Measurements from ENCODE around the gene AAMDC. TPM values are rescaled to one million over a fixed set of nuclear protein-coding genes. Genes with fewer than 3 reads are reported as not detected.

Gene AAMDC
- total and polyA plus RNA-seq, 2 donors (not counting 1 experiment from before 2014, with no cell fraction given) = 1.9 to 7.5 TPM

DNA sequence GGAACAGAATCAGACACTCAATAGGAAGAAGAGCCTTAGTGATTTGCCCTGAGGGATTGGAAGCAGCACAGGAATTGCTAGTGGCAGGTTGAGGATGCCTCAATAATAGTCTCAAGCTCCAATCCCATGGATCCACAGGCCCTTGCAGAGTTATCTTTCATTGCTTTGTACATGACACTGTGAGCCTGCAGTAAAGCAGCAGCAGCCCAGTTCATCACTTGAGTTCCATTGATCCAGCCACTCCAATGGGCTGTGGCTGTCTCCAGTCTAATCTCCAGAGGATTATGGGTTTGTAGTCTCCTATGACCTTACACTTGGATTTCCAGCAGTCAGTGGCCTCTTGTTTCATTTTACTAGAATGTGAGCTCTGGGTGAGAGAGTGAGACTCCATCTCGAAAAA lies 45.4 kb downstream of the AAMDC start:
- H3K27ac ChIP-seq (ENCODE audit: low read length in 2 of 2) = no peak overlapping the region
- ChIA-PET CTCF (no interaction called here), POLR2A (no interaction called here)
- no peak for ATAC-seq (ENCODE audit: low read depth)
- H3K9me3 ChIP-seq (ENCODE audit: control extremely low read depth in 1 of 3, control insufficient read depth in 2 of 3, insufficient read depth in 1 of 3, low read length in 2 of 3) = no peaks in the 10 kb centered on the region
- H2AFZ ChIP-seq (ENCODE audit: insufficient read depth, low read depth, low read length, poor library complexity, severe bottlenecking) = no peak overlapping the region
- no peaks in the 10 kb centered on the region for H3K9me3 Mint-ChIP-seq (ENCODE audit: insufficient read depth)
- no peaks in the 10 kb centered on the region for H3K27me3 ChIP-seq (replicated peaks in 1 of 4; ENCODE audit: control extremely low read depth in 1 of 4, control insufficient read depth in 3 of 4, insufficient read depth in 4 of 4, low read length in 3 of 4)
- no peaks in the 10 kb centered on the region for H4K20me1 ChIP-seq (ENCODE audit: control insufficient read depth, insufficient read depth, low read length, poor library complexity, severe bottlenecking)
- intact Hi-C loops (cut with micrococcal nuclease) = no loop called here
- H3K4me2 ChIP-seq (replicated peaks; ENCODE audit: low read depth, low read length, poor library complexity, severe bottlenecking) = no peak overlapping the region
- TF ChIP-seq, protein P1, sequence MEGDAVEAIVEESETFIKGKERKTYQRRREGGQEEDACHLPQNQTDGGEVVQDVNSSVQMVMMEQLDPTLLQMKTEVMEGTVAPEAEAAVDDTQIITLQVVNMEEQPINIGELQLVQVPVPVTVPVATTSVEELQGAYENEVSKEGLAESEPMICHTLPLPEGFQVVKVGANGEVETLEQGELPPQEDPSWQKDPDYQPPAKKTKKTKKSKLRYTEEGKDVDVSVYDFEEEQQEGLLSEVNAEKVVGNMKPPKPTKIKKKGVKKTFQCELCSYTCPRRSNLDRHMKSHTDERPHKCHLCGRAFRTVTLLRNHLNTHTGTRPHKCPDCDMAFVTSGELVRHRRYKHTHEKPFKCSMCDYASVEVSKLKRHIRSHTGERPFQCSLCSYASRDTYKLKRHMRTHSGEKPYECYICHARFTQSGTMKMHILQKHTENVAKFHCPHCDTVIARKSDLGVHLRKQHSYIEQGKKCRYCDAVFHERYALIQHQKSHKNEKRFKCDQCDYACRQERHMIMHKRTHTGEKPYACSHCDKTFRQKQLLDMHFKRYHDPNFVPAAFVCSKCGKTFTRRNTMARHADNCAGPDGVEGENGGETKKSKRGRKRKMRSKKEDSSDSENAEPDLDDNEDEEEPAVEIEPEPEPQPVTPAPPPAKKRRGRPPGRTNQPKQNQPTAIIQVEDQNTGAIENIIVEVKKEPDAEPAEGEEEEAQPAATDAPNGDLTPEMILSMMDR (IDR thresholded peaks at IDR 0.05) = no peak
- no peak for TF ChIP-seq EZH2 (IDR thresholded peaks at IDR 0.05; ENCODE audit: borderline replicate concordance, insufficient read depth, low read depth, low read length, poor library complexity, severe bottlenecking)
- no peaks in the 10 kb centered on the region for H3K79me2 ChIP-seq (ENCODE audit: control insufficient read depth, insufficient read depth, low read length)
- no peaks in the 10 kb centered on the region for H3K4me1 ChIP-seq (ENCODE audit: control insufficient read depth in 2 of 2, insufficient read depth in 2 of 2, low read length in 2 of 2)
- H3K4me3 Mint-ChIP-seq = no peak overlapping the region
- no peak overlapping the region for H3K27ac Mint-ChIP-seq
- H3K9ac ChIP-seq (ENCODE audit: low read length) = no peak overlapping the region
- H3K27me3 Mint-ChIP-seq = no peaks in the 10 kb centered on the region
- H3K4me1 Mint-ChIP-seq = no peaks in the 10 kb centered on the region
- H3K36me3 ChIP-seq (replicated peaks in 1 of 2; ENCODE audit: control extremely low read depth in 1 of 2, control insufficient read depth in 1 of 2, extremely low read depth in 1 of 2, insufficient read depth in 2 of 2, low read length in 1 of 2) = peaks cover 3 to 10% of the 10 kb centered on the region in 2 experiments
- DNase-seq = no peak
- WGBS (ENCODE audit: insufficient coverage) = no CpG with 5 or more reads among the region's 1 CpG
- no peak overlapping the region for H3K4me3 ChIP-seq (ENCODE audit: control extremely low read depth in 1 of 5, extremely low read depth in 1 of 5, insufficient read depth in 1 of 5, low read depth in 2 of 5, low read length in 4 of 5)

DNA sequence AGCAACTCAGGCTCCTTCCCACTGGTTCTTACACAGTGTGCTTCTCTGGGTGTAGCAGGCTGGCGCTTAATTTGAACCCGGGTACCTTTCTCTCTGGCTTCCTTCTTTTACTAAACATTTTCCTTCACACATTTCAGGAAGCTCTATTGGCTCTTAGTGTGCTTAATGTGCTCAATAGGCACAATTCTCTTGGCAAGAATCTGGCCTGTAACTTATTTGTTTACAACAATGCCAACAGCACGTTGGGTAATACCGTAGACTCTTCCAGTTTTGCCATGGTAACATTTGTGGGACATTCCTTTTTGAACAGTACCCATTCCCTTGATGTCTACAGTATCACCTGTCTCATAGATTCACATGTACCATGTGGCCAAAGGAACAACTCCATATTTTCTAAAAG lies 47.8 kb downstream of the AAMDC start:
- Mint-ChIP-seq H3K4me1 (no peaks in the 10 kb centered on the region), H3K27ac (no peak overlapping the region), H3K27me3 (no peaks in the 10 kb centered on the region), H3K9me3 (ENCODE audit: insufficient read depth) (no peaks in the 10 kb centered on the region), H3K4me3 (no peak overlapping the region)
- Histone ChIP-seq H3K9ac (ENCODE audit: low read length) (no peak overlapping the region), H3K27ac (ENCODE audit: low read length in 2 of 2) (no peak overlapping the region), H3K27me3 (replicated peaks in 1 of 4; ENCODE audit: control extremely low read depth in 1 of 4, control insufficient read depth in 3 of 4, insufficient read depth in 4 of 4, low read length in 3 of 4) (no peaks in the 10 kb centered on the region), H3K4me1 (ENCODE audit: control insufficient read depth in 2 of 2, insufficient read depth in 2 of 2, low read length in 2 of 2) (no peaks in the 10 kb centered on the region), H3K36me3 (replicated peaks in 1 of 2; ENCODE audit: control extremely low read depth in 1 of 2, control insufficient read depth in 1 of 2, extremely low read depth in 1 of 2, insufficient read depth in 2 of 2, low read length in 1 of 2) (peaks cover 3 to 10% of the 10 kb centered on the region in 2 experiments), H4K20me1 (ENCODE audit: control insufficient read depth, insufficient read depth, low read length, poor library complexity, severe bottlenecking) (no peaks in the 10 kb centered on the region), H3K9me3 (ENCODE audit: control extremely low read depth in 1 of 3, control insufficient read depth in 2 of 3, insufficient read depth in 1 of 3, low read length in 2 of 3) (no peaks in the 10 kb centered on the region), H2AFZ (ENCODE audit: insufficient read depth, low read depth, low read length, poor library complexity, severe bottlenecking) (no peak overlapping the region), H3K4me2 (replicated peaks; ENCODE audit: low read depth, low read length, poor library complexity, severe bottlenecking) (no peak overlapping the region), H3K79me2 (ENCODE audit: control insufficient read depth, insufficient read depth, low read length) (no peaks in the 10 kb centered on the region), H3K4me3 (ENCODE audit: control extremely low read depth in 1 of 5, extremely low read depth in 1 of 5, insufficient read depth in 1 of 5, low read depth in 2 of 5, low read length in 4 of 5) (no peak overlapping the region)
- ChIA-PET POLR2A (no interaction called here), CTCF (no interaction called here)
- WGBS (ENCODE audit: insufficient coverage) = 100% methylated on average over 3 of the region's 4 CpGs
- no peak for TF ChIP-seq EZH2 (IDR thresholded peaks at IDR 0.05; ENCODE audit: borderline replicate concordance, insufficient read depth, low read depth, low read length, poor library complexity, severe bottlenecking)
- TF ChIP-seq, protein P1 (IDR thresholded peaks at IDR 0.05) = no peak
- ATAC-seq (ENCODE audit: low read depth) (no peak), DNase-seq (no peak)
- intact Hi-C loops (cut with micrococcal nuclease) = no loop called here
